Epithelial cell of prostate (primary cell): ENCODE measurements around the gene CFAP92.
A peak's percentile ranks its signal among the peaks of the same experiment; 100 is the strongest.
"Not testable (repeated sequence)": the region's sequence is repeated elsewhere in the genome, so short reads cannot be mapped to it uniquely, and the experiment has no call there.

Experiments used
- DNase-seq: peaks from one replicate; pipeline ENCODE4 v3.0.0-alpha.2; 2011; ENCODE audit warnings: low read depth, low spot score
- H3K27ac ChIP-seq: fragments of 450-650 bp; 2 replicates; pipeline ENCODE4 v1.5.1; 2017; ENCODE audit warnings: mild to moderate bottlenecking

The CFAP92 gene

DNA sequence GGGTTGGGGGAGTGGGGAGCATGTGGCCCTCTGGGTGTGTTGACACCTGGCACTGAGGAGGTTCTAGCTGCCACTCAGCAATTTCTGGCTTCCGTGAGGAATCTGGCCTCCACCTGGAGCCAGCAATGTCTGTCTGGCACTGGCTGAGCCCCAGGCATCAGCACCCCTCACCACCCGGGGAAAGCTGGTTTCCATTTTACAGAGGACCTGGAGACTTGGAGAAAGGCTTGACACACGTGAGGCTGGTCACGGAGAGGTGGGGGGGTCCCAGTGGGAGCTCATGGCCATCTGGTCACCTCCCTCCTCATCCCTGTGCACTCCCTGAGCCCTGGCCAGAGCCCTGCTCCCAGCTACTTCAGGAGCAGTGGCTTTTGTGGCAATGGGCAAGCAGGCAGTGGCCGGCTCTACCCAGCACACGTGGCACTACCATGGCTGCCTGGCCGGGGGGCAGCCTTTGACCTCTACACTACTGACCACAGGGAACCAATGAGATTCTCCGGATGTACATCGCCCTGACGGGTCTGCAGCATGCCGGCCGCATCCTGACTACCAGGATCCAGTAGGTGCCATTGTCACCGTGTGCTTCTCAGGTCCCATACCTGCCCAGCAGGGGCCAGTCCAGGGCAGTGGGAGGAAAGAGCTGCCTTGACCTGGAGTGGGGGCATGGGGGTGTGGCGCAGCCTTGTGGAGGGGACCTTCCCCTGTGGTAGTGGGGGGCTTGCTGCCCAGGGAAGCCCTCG lies 86.0 kb downstream of the CFAP92 start:
- no peak for DNase-seq
- no peak overlapping the region for H3K27ac ChIP-seq

DNA sequence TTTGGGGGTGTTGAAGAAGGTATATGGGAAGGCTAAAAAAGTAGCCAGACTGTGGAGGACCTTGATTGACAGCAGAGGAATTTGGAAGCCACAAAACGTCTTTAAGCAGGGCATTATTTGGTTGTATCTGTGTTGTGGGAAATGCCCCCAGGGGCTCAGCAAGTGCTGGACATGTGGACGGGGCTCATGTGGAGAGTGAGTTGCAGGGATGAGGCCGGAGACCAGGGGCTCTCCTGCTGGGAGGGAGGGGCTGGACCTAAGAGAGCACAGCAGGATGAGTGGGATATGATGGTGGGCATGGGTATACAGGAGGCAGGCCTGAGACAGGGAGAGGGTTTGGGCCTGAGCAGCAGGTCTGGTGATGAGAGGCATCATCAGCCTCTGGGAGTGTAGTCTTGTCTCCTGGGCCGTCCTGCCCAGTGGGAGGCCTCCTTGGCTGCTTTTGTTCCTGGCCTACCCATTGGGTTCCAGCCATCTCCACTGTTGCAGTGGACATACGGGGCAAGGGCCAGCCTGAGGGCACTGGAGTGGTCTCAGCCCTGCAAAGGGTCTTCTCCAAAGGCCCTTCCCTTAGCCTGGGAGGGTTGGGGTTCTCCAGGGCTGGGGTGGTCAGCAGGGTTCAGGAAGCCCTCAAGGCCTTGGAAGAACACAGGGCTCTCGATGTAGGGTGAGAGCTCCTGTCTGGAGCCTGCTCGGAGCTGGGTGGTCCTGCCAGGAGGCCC lies 86.9 kb downstream of the CFAP92 start:
- no peak for DNase-seq
- H3K27ac ChIP-seq: no peak overlapping the region

DNA sequence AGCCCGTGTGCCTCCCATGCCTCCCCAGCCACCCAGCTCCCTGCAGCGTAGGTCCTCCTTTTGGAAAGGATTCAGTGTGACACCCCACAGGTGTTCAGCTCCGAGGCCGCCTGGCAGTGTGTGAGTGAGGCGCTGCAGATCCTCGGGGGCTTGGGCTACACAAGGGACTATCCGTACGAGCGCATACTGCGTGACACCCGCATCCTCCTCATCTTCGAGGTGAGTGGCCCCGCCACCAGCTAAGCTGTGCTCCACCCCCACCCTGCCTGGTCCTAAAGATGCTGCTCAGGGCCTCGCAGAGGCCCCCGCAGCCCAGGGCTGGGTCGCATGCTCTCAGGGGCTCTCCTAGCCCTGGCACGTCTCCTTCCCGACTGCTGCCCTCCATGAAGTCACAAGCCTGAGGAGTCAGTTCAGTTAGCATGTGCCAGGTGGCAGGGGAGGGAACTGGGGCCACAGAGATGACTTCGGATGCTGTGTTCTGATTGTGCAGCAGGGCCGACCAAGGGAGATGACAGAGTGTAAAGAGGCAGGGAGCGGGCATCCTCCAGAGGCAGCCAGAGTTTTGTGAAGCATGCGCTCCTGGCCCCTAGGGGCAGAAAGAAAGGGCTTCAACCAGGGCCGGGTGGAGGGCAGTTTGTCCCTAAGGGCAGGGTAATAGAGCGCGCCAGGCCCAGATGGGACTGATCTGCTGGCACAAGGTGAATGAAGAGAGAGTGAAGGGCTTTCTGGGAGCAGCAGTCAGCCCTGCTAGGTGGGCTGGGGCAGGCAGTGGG lies 87.7 kb downstream of the CFAP92 start:
- H3K27ac ChIP-seq: no peak overlapping the region
- DNase-seq: no peak

DNA sequence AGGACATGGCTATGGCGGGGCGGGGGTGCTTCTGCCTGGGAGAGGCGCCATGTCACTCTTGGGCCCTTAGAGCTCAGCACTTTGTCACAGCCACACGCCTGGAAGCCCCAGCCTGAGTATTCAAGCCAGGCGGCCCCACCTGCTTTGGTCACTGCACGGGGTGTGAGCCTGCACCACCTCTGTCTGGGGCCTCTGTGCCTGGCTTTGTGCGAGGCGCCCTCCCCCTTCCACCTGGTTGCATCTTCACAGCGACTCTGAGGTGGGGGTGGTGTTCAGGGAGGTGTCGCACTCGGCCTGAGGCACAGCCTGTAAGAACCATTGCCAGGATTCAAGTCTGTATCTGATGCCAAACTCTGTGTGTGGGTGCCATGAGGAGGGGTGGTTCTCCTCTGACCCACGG lies 90.4 kb downstream of the CFAP92 start:
- H3K27ac ChIP-seq: no peak overlapping the region
- DNase-seq: no peak

DNA sequence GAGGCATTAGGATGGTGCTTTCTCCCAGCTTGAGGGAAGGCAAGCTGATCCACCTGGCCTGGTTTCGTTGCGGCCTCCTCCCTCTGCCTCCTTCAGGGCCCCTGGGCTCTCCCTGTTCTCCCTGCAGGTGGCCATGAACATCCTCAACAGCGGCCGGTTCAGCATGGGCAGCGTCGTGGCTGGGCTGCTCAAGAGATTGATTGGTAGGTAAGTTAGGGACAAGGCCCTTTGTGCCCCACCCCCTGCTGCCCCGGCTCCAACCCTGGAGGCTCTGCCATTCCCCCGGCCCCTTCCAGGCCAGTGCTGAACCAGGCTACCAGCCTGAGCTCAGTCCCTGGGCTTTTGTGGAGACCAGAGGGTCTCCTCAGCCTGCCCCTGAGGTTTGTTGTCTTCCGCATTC lies 91.5 kb downstream of the CFAP92 start:
- DNase-seq: no peak
- no peak overlapping the region for H3K27ac ChIP-seq

DNA sequence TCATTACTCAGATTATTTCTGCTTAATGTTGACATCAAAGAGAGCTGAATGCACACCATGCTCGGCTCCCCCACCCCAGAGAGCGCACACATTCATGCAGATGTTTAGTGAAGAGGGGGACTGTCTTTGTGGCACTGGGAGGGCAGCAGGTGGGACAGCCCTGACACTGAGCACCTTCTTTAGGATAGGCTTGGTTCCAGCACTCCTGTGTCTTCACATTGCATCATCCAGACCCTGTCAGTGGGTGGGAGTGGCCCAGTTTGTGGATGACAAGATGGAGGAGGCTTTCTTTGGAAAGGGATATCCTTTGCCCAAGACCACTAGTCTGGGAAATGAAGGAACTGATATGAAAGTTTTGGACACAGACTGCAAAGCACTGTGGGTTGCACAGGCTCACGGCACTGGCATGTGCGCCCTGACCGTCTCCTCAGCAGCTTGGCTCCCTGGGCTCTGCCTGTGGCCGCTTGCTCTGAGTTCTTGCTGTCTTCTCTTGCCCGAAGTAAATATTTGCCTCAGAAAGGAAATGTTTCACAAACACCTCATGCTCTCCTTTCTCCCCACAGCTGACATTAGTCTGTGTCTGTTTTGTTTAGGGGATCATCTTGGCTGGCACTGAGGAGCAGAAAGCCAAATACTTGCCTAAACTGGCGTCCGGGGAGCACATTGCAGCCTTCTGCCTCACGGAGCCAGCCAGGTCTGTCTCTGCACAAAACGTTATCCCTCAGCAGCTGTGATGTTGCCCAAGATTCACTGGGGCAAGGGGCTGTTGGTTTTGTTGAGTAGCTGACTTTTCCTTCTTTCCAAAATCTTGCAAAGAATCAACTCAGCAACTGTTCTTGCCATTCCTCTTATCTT lies 97.8 kb downstream of the CFAP92 start:
- no peak for DNase-seq
- peak overlapping the region; percentile 17 for H3K27ac ChIP-seq

DNA sequence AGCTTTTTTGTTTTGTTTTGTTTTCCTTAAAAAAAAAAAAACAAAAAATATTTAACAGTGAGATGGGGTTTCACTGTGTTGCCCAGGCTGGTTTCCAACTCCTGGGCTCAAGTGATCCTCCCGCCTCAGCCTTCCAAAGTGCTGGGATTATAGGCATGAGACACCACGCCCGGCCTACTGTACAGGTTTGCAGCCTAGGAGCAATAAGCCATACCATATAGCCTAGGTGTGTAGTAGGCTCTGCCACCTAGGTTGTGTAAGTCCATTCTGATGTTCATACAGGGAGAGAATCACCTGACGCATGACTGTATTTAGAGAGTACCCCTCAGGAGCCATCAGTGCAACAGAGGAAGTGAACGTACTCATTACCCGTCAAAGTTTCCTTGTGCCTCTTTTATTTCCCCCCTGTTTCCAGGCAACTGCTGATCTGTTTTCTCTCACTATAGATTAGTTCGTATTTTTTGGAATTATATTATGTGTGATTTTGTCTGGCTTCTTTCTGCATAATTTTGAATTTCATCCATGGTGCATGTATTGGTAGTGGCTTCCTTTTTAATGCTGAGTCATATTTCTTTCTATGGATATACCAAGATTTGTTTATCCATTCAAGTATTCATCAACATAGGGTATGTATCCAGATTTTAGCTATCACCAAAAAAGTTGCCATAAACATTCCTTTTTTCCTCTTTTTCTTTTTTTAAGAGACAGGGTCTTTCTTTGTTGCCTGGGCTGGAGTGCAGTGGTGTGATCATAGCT lies 104.6 kb downstream of the CFAP92 start:
- no peak for DNase-seq
- no peak overlapping the region for H3K27ac ChIP-seq

DNA sequence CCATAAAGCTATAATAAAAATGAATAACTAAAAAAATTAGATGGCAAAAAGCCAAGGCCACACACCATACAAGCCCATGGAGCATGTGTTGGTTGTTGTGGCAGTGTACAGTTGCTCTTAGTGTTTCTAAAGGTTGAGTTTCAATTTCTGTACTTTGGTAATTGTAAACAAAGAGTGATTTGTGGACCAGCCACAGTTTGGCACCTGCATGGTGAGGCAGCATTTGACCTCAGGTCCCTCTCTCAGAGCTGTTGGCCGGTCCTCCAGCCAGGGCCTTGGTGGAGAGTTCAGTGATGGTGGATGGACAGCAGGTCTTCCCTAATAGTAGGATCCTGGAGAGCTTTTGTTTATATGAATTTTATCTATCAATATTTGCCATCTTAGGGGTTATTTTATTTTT lies 108.9 kb downstream of the CFAP92 start:
- DNase-seq: no peak
- no peak overlapping the region for H3K27ac ChIP-seq

DNA sequence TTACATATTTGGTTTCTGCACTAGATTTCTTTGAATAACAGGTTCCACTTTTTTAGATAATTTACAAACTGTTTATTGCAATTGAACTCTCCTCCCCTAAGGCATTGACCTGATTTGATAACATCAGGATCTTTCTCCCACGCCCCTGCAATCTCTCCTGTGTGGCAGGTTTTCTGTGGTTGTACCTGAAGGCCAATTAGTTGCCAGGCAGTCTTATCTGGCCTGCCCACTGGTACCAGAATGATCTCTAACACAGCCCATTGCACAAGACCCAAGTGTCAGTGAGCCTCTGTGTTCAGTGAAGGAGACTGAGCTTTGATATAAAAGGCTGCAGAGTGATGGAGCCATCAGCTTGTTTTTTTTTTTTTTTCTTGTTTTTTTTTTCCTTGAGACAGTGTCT lies 111.2 kb downstream of the CFAP92 start:
- no peak for DNase-seq
- no peak overlapping the region for H3K27ac ChIP-seq

DNA sequence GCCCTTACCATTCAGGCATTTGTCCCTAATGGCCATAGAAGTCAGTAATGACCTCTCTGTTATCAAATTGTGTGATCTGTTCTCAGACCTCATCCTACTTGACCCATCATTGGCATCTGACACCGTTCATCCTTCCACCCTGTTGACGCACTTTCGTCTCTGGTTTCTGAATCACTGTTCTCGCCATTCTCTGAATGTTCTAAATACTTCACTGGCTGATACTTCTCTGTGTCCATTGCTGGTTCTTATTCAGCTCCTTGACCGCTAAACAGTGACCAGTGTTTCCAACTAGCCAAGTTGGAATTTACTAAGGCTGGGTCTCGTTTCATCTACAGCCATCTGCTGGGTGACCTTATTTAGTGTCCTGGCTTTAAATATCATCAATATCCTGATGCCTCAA lies 112.3 kb downstream of the CFAP92 start:
- H3K27ac ChIP-seq: no peak overlapping the region
- no peak for DNase-seq

DNA sequence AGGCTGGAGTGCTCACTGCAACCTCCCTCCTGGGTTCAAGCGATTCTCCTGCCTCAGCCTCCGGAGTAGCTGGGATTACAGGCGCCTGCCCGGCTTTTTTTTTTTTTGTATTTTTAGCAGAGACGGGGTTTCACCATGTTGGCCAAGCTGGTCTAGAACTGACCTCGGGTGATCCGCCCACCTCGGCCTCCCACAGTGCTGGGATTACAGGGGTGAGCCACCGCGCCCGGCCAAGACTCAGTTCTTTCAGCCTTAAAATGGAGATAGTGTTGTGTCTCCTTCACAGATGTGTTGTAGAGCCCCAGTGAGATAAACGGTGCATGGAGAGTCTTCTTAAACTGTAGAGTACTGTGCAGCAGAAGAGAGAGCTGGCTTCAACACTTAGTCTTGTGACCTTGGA lies 113.4 kb downstream of the CFAP92 start:
- DNase-seq, H3K27ac ChIP-seq: not testable (repeated sequence)

DNA sequence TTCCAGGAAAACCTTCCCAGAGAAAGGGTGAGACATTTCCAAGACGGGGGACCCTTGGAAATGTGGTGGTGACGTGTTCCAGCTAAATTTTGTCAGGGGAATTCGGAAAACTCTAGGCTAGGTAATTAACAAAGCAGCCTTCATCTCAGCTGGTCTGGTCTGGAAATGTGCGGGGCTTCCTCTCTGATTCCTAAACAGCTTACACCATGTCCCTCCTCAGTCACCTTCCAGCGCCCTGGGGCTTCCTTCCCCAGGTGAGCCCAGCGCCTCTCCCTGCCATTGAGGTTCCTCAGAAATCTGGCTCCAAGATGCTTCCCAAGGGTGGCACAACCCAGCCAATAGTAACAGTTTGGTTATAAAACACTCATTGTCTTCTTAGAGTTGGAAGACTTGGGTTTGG lies 113.9 kb downstream of the CFAP92 start:
- DNase-seq: no peak
- peak overlapping the region; percentile 93 for H3K27ac ChIP-seq

DNA sequence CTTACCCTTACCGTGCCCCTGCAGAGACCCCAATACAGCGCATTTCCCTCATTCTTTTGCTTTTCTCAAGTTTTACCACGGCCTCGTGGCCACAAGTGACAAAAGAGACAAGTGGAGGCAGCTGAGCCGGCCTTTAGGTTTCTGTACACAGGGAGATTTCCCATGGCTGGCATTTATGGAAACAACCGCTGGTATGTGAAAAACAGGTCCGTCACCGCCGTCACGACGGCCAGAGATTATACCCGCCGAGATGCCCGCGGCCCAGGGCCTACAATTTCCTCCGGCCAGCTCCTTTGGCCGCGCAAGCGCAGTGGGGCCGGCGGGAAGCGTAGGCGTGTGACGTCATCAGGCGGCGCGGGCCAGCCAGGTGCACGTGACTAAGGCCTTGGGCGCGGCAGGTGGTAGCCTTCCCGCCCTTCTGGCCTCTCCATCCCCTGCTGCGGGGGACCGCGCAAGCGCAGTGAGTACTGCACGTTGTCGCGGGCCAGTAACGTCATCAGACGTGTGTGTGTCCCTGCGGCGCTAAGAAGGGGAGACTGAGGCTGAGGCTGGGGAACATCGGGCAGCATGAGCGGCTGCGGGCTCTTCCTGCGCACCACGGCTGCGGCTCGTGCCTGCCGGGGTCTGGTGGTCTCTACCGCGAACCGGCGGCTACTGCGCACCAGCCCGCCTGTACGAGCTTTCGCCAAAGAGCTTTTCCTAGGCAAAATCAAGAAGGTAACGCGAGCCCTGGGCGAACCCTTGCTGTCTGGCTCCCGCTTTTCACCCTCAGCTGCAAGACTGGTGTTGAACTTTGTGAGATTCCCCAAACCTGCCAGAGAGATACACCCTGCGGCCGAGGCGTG lies 114.5 kb downstream of the CFAP92 start, which contains the start of gene ACAD9:
ACAD9 (plus strand) TSS at position 496 of the 845 bp plus-strand sequence; CDS start at position 568, 72 bp downstream.
- peak within 1 kb of the TSS; percentile 93 for H3K27ac ChIP-seq
- DNase-seq: peak; percentile 88

DNA sequence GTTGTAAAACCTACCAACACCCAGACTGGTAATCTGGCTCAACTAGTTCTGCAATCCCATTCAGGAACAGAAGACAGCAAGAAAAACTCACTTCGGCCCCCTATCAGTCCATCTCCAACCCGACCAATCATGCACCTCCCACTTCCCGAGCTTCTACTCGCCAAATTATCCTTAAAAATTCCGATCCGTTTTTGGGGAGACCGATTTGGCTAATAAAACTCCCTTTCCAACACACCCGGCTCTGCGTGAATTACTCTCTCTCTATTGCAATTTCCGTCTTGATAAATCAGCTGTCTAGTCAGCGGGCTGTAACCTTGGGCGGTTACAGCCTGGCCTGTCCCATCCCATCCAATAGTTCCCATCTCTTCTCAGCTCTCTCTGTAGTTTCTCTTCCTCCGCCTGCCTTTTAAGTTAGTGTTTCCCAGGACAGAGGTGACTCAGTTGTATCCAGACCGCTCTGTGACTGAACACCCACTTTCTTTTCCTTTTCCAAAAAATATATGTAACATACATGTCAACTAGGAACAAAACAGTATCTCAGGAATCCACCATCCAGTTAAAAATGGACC lies 115.2 kb downstream of the CFAP92 start:
- peak; percentile 2 for DNase-seq
- H3K27ac ChIP-seq: peak overlapping the region; percentile 93

DNA sequence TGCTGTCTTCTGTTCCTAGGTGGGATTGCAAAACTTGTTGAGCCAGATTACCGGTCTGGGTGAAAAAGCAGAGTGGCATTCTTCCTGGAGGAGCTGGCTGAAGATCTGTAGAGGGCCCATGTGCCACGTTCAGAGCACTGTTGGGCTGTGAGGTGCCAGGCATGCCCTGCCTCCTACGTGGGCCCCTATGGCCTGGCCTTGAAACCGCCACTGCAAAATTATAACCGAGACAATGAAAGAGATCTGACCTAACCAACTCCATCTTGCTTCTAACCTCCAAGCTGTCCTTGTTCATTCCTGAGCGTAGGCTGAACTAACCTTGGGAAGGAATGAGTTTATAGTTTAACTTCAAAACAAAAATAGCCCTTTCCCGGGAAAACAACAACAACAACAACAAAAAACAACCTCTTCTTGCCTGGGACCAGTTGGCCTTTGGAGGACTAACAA lies 115.8 kb downstream of the CFAP92 start:
- DNase-seq: no peak
- H3K27ac ChIP-seq: peak overlapping the region; percentile 93

DNA sequence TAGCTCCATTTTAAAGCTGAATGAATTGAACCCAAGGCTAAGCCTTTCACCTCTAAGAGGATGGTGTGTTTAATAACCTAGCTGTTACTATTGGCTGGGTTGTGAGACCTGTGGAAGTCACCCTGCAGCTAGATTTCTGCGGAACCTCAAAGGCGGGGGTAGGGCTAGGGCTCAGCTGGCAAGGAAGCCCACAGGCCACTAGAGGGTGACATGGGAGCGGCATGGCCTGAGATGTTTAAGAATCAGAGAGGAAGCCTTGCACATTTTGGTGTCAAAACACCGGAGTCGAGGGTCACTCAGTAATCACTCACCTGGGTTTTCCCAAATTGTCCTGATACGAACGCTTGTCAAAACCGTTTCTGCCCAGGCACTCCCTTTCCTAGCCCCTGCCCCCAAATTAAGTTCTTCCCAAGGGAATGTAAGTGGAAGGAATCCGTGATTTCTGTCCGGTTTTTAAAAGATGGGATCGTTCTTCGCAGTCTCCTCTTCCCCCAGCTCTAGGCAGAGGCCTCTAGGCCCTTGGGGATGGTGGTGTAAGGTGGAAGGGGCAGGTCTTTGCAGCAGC lies 118.2 kb downstream of the CFAP92 start:
- no peak overlapping the region for H3K27ac ChIP-seq
- no peak for DNase-seq

DNA sequence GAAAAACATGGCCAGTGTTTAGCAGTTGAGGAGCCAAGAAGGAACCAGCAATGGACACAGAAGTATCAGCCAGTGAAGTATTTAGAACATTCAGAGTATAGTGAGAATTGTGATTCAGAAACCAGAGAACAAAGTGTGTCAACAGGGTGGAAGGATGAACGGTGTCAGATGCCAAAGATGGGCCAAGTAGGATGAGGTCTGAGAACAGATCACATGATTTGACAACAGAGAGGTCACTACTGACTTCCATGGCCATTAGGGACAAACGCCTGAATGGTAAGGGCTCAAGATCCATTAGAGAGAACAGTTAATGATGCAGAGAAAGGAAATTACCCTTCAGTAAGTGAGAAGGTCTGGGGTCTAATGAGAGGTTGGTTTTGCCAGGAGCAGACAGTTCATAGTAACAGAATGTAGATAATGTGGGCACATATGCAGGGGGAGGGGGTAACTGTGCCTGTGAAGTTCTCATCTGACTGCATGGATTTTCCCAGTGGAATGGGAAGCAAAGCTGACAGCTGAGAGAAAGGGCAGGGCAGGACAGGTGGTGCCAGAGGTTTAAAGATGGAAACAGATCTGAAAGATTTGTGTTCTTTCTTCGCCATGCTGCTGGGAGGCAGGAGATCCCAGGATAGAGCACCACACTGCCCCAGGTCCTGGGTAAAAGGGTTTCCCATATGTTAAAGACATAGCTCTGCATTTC lies 119.2 kb downstream of the CFAP92 start:
- H3K27ac ChIP-seq: no peak overlapping the region
- DNase-seq: no peak
